Duodenal mucosa (tissue), 2 donors: Measurements from ENCODE around the gene RAB3IL1.

ENCODE experiments used
- H3K27ac ChIP-seq: one replicate; pipeline ENCODE4 v1.7.0; 2013; ENCODE audit warnings: low read depth, low read length
- H3K27me3 ChIP-seq, 2 donors: one replicate each; pipeline ENCODE4 v1.7.0; 2013; ENCODE audit warnings: low read length in 2 of 2, control low read depth in 1 of 2; ENCODE audit not compliant: insufficient read depth in 2 of 2, control insufficient read depth in 1 of 2
- H3K36me3 ChIP-seq, 2 donors: one replicate each; pipeline ENCODE4 v1.7.0; 2013; ENCODE audit warnings: low read length in 2 of 2, control low read depth in 1 of 2; ENCODE audit not compliant: insufficient read depth in 2 of 2, control insufficient read depth in 1 of 2
- H3K4me1 ChIP-seq, 2 donors: one replicate each; pipeline ENCODE4 v1.7.0; 2013; ENCODE audit warnings: low read length in 2 of 2, control low read depth in 1 of 2; ENCODE audit not compliant: insufficient read depth in 2 of 2, control insufficient read depth in 1 of 2
- H3K4me3 ChIP-seq, 2 donors: one replicate each; pipeline ENCODE4 v1.7.0; 2013; ENCODE audit warnings: low read length in 2 of 2, low read depth in 1 of 2
- H3K9ac ChIP-seq, 2 donors: one replicate each; pipeline ENCODE4 v1.7.0; 2013; ENCODE audit warnings: low read length in 2 of 2, low read depth in 1 of 2
- H3K9me3 ChIP-seq, 2 donors: one replicate each; pipeline ENCODE4 v1.7.0; 2013; ENCODE audit warnings: low read length in 2 of 2, control low read depth in 1 of 2; ENCODE audit not compliant: control insufficient read depth in 1 of 2

Gene RAB3IL1

GRCh38 chr11:61869708-61870451 is 47.5 kb downstream of the RAB3IL1 start:
- Histone ChIP-seq H3K4me3 (no peak overlapping the region), H3K27me3 (peaks cover 0 to 3% of the 10 kb centered on the region in 2 donors), H3K9me3 (no peaks in the 10 kb centered on the region), H3K4me1 (no peaks in the 10 kb centered on the region), H3K9ac (no peak overlapping the region), H3K36me3 (peaks cover 0 to 14% of the 10 kb centered on the region in 2 donors), H3K27ac (no peak overlapping the region)

- H3K27me3 ChIP-seq: peaks cover 0 to 3% of the 10 kb centered on the region in 2 donors
- no peak overlapping the region for H3K27ac ChIP-seq
- no peaks in the 10 kb centered on the region for H3K9me3 ChIP-seq
- peaks cover 0 to 17% of the 10 kb centered on the region in 2 donors for H3K36me3 ChIP-seq
- no peak overlapping the region for H3K4me3 ChIP-seq
- no peaks in the 10 kb centered on the region for H3K4me1 ChIP-seq
- H3K9ac ChIP-seq: no peak overlapping the region
Observed at GRCh38 chr11:61869429-61869707, 48.0 kb downstream of the RAB3IL1 start.

- H3K27ac ChIP-seq: no peak overlapping the region
- H3K9me3 ChIP-seq: no peaks in the 10 kb centered on the region
- peaks cover 0 to 20% of the 10 kb centered on the region in 2 donors for H3K36me3 ChIP-seq
- no peaks in the 10 kb centered on the region for H3K4me1 ChIP-seq
- no peak overlapping the region for H3K4me3 ChIP-seq
- H3K27me3 ChIP-seq: peaks cover 0 to 3% of the 10 kb centered on the region in 2 donors
- H3K9ac ChIP-seq: no peak overlapping the region
Observed at GRCh38 chr11:61868571-61869428, 48.6 kb downstream of the RAB3IL1 start.

- no peaks in the 10 kb centered on the region for H3K4me1 ChIP-seq
- H3K4me3 ChIP-seq: no peak overlapping the region
- H3K27me3 ChIP-seq: peaks cover 0 to 3% of the 10 kb centered on the region in 2 donors
- H3K27ac ChIP-seq: no peak overlapping the region
- H3K36me3 ChIP-seq: peaks cover 0 to 32% of the 10 kb centered on the region in 2 donors
- no peaks in the 10 kb centered on the region for H3K9me3 ChIP-seq
- no peak overlapping the region for H3K9ac ChIP-seq
Observed at GRCh38 chr11:61866958-61867343, 50.4 kb downstream of the RAB3IL1 start.

- H3K4me3 ChIP-seq: no peak overlapping the region
- H3K9me3 ChIP-seq: no peaks in the 10 kb centered on the region
- no peaks in the 10 kb centered on the region for H3K4me1 ChIP-seq
- peaks cover 0 to 3% of the 10 kb centered on the region in 2 donors for H3K27me3 ChIP-seq
- peaks cover 0 to 37% of the 10 kb centered on the region in 2 donors for H3K36me3 ChIP-seq
- no peak overlapping the region for H3K27ac ChIP-seq
- no peak overlapping the region for H3K9ac ChIP-seq
Observed at GRCh38 chr11:61866231-61866957, 51.0 kb downstream of the RAB3IL1 start.

- Histone ChIP-seq H3K9ac (no peak overlapping the region), H3K4me3 (no peak overlapping the region), H3K9me3 (no peaks in the 10 kb centered on the region), H3K27ac (no peak overlapping the region), H3K4me1 (no peaks in the 10 kb centered on the region), H3K27me3 (no peaks in the 10 kb centered on the region), H3K36me3 (peaks cover 0 to 43% of the 10 kb centered on the region in 2 donors)
Observed at GRCh38 chr11:61864814-61865775, 52.3 kb downstream of the RAB3IL1 start.

GRCh38 chr11:61863548-61864081 is 53.8 kb downstream of the RAB3IL1 start:
- Histone ChIP-seq H3K27ac (no peak overlapping the region), H3K4me3 (no peak overlapping the region), H3K27me3 (no peaks in the 10 kb centered on the region), H3K9ac (no peak overlapping the region), H3K9me3 (no peaks in the 10 kb centered on the region), H3K36me3 (peaks cover 0 to 54% of the 10 kb centered on the region in 2 donors), H3K4me1 (no peaks in the 10 kb centered on the region)

GRCh38 chr11:61862714-61863547 is 54.4 kb downstream of the RAB3IL1 start:
- H3K9me3 ChIP-seq: no peaks in the 10 kb centered on the region
- no peak overlapping the region for H3K27ac ChIP-seq
- H3K4me1 ChIP-seq: no peaks in the 10 kb centered on the region
- H3K4me3 ChIP-seq: no peak overlapping the region
- H3K27me3 ChIP-seq: no peaks in the 10 kb centered on the region
- H3K36me3 ChIP-seq: peaks cover 0 to 55% of the 10 kb centered on the region in 2 donors
- H3K9ac ChIP-seq: no peak overlapping the region

GRCh38 chr11:61861634-61862033 is 55.7 kb downstream of the RAB3IL1 start:
- Histone ChIP-seq H3K4me1 (no peaks in the 10 kb centered on the region), H3K36me3 (peaks cover 0 to 65% of the 10 kb centered on the region in 2 donors), H3K27ac (no peak overlapping the region), H3K4me3 (no peak overlapping the region), H3K9me3 (no peaks in the 10 kb centered on the region), H3K27me3 (no peaks in the 10 kb centered on the region), H3K9ac (no peak overlapping the region)
